ENCODE results near the gene TMCC1.

Gene TMCC1

DNA sequence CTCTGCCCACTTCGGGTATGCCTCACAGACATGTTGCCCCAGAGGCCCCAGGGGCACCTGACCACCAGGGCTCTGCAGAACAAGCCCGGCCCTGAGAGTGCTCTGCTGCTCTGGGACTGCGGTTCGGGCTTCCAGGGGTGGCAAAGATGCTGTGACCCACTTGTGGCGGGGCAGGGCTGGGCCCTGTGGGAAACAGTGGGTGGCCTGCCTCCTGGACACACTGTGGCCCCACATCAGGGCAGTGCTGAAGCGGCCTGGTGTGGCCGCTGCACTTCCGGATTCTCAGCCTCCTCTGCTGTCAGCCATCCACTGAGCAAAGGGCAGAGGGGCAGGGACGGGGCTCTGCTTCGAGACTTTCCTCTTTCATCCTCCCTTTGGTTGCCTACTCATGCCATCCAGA lies 260.5 kb downstream of the TMCC1 start:
- Mint-ChIP-seq H3K9me3 (peaks cover 18% of the 10 kb centered on the region), H3K4me3 (no peak overlapping the region), H3K36me3 (ENCODE audit: low read depth) (peaks cover 12% of the 10 kb centered on the region), H3K4me1 (peaks cover 4% of the 10 kb centered on the region), H3K27me3 (ENCODE audit: low read depth) (no peaks in the 10 kb centered on the region), H3K27ac (no peak overlapping the region)
- TF ChIP-seq, protein P1, sequence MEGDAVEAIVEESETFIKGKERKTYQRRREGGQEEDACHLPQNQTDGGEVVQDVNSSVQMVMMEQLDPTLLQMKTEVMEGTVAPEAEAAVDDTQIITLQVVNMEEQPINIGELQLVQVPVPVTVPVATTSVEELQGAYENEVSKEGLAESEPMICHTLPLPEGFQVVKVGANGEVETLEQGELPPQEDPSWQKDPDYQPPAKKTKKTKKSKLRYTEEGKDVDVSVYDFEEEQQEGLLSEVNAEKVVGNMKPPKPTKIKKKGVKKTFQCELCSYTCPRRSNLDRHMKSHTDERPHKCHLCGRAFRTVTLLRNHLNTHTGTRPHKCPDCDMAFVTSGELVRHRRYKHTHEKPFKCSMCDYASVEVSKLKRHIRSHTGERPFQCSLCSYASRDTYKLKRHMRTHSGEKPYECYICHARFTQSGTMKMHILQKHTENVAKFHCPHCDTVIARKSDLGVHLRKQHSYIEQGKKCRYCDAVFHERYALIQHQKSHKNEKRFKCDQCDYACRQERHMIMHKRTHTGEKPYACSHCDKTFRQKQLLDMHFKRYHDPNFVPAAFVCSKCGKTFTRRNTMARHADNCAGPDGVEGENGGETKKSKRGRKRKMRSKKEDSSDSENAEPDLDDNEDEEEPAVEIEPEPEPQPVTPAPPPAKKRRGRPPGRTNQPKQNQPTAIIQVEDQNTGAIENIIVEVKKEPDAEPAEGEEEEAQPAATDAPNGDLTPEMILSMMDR (IDR thresholded peaks at IDR 0.05; ENCODE audit: unreplicated experiment in 3 of 3): no peak

DNA sequence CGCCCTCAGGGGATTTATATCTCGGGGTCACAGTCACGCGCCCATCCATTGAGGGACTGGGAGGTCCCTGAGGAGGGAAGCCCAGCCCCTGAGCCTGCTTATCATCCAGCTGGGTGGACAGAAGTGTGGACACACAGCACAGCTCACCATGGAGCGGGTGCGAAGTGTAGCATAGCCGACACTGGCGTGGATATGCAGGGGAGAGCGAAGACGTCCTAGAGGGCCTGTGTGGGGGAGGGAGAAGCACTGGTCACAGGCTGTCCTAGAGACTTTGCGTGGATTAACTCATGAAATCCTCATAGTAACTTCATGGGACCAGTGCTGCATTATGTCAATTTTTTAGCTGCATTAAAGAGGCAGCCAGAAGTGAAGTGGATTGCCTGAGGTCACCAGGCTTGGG lies 261.0 kb downstream of the TMCC1 start:
- TF ChIP-seq, protein P1 (IDR thresholded peaks at IDR 0.05; ENCODE audit: unreplicated experiment in 3 of 3): no peak
- Mint-ChIP-seq H3K4me1 (peaks cover 8% of the 10 kb centered on the region), H3K9me3 (peaks cover 17% of the 10 kb centered on the region), H3K27me3 (ENCODE audit: low read depth) (no peaks in the 10 kb centered on the region), H3K4me3 (no peak overlapping the region), H3K36me3 (ENCODE audit: low read depth) (peaks cover 12% of the 10 kb centered on the region), H3K27ac (no peak overlapping the region)

DNA sequence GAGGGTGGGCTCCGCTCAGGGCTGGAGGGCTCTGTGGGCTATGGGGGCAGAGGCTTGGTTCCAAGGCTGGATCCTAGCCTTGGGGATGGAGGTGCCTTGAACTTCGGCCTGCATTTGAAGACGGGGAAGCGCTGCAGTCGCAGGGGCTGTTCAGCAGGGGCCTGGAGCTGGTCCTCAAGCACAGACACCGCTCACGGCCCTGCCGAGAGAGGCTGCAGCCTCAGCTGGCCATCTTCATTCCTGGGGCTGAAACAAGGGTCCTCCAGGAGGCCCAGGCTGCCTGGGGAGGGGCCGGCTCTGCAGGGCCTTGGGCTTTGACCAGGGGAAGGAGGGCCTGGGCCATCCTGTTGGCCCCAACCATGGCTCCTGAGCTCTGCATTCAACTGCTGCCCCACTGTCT lies 261.5 kb downstream of the TMCC1 start:
- Mint-ChIP-seq H3K9me3 (peaks cover 13% of the 10 kb centered on the region), H3K27me3 (ENCODE audit: low read depth) (no peaks in the 10 kb centered on the region), H3K4me3 (no peak overlapping the region), H3K36me3 (ENCODE audit: low read depth) (peaks cover 9% of the 10 kb centered on the region), H3K4me1 (peaks cover 9% of the 10 kb centered on the region), H3K27ac (no peak overlapping the region)
- TF ChIP-seq, protein P1 (IDR thresholded peaks at IDR 0.05; ENCODE audit: unreplicated experiment in 3 of 3): no peak

DNA sequence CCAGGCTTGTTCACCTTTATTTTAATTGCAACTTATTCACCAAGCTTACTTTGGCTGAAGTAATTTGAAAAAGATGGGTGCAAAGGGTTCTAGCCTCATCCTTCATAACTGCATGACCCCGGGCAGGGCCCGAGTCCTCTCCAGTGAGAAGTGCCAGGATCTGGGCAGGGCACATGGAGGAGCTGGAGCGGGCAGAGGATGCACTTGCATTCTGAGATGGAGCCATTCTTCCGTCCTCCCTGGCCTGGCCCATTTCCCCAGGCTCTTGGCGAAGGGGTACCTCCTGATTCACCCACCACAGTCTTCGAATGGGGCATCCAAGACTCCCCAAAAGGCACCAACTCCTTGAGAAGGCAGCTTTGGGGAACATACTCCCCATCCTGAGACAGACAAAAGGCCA lies 264.5 kb downstream of the TMCC1 start:
- Mint-ChIP-seq H3K36me3 (ENCODE audit: low read depth) (no peaks in the 10 kb centered on the region), H3K4me3 (no peak overlapping the region), H3K9me3 (no peaks in the 10 kb centered on the region), H3K4me1 (peaks cover 18% of the 10 kb centered on the region), H3K27ac (no peak overlapping the region), H3K27me3 (ENCODE audit: low read depth) (no peaks in the 10 kb centered on the region)
- TF ChIP-seq, protein P1 (IDR thresholded peaks at IDR 0.05; ENCODE audit: unreplicated experiment in 3 of 3): no peak

DNA sequence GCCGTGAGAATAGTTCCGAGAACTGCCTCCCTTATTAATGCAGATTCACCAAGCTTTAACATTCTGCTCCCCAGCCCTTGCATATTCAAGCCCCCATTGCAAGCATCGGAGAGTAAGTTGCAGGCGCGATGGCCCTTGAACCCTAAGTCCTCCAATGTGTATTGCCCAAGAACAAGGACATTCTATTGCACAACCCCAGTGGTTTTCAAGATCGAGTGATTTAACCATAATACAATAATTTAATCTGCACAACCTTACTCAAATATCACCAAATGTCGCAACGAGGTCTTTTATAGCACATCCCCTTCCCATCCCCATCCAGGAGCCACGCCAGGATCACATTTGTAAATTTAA lies 265.4 kb downstream of the TMCC1 start:
- no peaks in the 10 kb centered on the region for H3K27me3 Mint-ChIP-seq (ENCODE audit: low read depth)
- TF ChIP-seq, protein P1 (IDR thresholded peaks at IDR 0.05; ENCODE audit: unreplicated experiment in 3 of 3): no peak
- H3K9me3 Mint-ChIP-seq: no peaks in the 10 kb centered on the region
- H3K36me3 Mint-ChIP-seq (ENCODE audit: low read depth): no peaks in the 10 kb centered on the region
- H3K4me1 Mint-ChIP-seq: peaks cover 24% of the 10 kb centered on the region
- peak overlapping the region; percentile 84 to 91 (median 90) for H3K27ac Mint-ChIP-seq
- H3K4me3 Mint-ChIP-seq: peak overlapping the region; percentile 86 to 89 (median 88)

DNA sequence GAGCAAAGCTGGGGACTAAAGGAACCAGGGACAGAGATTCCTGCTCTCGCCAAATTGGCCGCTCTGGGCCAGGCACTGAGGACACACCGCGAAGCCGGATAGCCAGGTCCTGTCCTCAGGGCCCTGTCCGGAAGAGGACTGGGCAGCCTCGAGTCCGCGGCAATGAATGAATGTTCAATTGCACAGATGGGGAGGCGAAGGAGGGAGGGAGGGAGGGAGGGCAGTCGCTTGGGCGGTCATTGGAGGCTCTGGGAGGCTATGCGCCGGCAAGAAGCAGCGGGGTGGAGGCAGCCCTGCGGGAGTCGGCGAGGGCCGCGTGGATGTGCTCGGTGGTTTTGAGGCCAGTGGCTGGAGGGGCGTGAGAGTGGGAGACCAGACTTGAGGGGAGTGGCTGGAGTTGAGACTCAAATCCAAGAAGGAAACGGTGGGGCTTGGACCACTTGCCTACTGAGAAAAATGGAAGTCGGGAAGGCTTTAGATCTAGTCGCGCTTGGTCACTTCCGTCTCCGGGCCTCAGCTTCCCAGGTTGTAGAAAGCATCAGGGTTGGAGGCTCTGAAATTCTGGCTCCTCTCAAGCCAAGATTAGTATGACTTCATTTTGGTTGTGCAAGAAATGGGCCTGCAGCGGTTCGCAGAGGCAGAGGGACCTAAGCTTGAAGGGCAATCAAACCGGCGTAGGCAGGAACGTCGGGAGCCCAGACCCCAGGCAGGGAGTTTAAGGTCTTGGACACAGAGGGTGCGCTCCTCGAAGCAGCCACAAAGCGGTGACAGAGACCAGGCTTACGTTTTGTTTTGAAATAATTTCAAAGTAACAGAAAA lies 266.0 kb downstream of the TMCC1 start:
- TF ChIP-seq, protein P1 (IDR thresholded peaks at IDR 0.05; ENCODE audit: unreplicated experiment in 3 of 3): peak; percentile 81 to 85 (median 82)
- H3K36me3 Mint-ChIP-seq (ENCODE audit: low read depth): no peaks in the 10 kb centered on the region
- H3K27ac Mint-ChIP-seq: peak overlapping the region; percentile 84 to 91 (median 90)
- peaks cover 24% of the 10 kb centered on the region for H3K4me1 Mint-ChIP-seq
- no peaks in the 10 kb centered on the region for H3K27me3 Mint-ChIP-seq (ENCODE audit: low read depth)
- H3K9me3 Mint-ChIP-seq: no peaks in the 10 kb centered on the region
- peak overlapping the region; percentile 86 to 89 (median 88) for H3K4me3 Mint-ChIP-seq

All from nephron (organoid).